ENCODE measurements around the gene FSTL4. TPM values are rescaled to one million over a fixed set of nuclear protein-coding genes. Genes with fewer than 3 reads are reported as not detected.

FSTL4 gene
- total RNA-seq, 2 donors from 2014 or later: not detected

DNA sequence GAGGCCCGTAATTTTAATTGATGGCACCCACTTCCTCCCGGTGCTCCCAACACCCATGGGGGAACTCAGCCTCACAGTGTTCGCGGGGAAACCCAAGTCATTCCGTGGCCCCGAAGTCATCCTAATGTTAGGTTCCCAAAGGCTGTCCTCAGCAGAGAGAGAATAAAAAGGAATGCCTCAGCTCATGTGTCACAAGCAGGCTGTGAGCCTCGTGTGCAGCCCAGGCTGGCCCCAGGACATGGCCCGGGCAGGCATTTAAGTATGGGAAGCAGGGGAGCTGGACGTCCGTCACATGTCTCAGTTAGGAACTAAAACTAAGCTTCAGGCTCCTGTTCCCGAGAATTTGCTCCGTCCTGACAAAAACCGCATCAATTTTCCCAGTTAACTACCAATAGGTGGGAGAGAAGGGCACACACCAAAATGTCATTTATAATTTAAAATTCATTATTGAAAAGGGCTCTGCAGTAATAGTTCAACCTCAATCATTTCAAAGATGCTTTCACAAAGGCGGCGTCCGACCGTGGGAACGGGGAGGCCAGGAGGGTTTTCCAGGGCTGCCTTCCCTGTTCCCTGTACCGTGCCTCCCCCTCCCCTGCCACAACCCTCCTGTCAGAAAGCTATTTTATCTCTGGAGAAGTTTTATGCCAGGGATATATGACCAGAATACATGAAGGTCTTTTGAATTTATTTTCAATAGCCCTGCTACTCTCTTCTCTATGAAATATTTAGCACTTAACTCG is 137.3 kb downstream of the FSTL4 start:
- Histone ChIP-seq H3K36me3 (no peaks in the 10 kb centered on the region), H3K4me1 (no peaks in the 10 kb centered on the region), H3K27me3 (no peaks in the 10 kb centered on the region), H3K27ac (no peak overlapping the region), H3K9me3 (no peaks in the 10 kb centered on the region), H3K4me3 (no peak overlapping the region)
- TF ChIP-seq, protein P1, sequence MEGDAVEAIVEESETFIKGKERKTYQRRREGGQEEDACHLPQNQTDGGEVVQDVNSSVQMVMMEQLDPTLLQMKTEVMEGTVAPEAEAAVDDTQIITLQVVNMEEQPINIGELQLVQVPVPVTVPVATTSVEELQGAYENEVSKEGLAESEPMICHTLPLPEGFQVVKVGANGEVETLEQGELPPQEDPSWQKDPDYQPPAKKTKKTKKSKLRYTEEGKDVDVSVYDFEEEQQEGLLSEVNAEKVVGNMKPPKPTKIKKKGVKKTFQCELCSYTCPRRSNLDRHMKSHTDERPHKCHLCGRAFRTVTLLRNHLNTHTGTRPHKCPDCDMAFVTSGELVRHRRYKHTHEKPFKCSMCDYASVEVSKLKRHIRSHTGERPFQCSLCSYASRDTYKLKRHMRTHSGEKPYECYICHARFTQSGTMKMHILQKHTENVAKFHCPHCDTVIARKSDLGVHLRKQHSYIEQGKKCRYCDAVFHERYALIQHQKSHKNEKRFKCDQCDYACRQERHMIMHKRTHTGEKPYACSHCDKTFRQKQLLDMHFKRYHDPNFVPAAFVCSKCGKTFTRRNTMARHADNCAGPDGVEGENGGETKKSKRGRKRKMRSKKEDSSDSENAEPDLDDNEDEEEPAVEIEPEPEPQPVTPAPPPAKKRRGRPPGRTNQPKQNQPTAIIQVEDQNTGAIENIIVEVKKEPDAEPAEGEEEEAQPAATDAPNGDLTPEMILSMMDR (IDR thresholded peaks at IDR 0.05): no peak
- no peak for DNase-seq (ENCODE audit: low spot score)

DNA sequence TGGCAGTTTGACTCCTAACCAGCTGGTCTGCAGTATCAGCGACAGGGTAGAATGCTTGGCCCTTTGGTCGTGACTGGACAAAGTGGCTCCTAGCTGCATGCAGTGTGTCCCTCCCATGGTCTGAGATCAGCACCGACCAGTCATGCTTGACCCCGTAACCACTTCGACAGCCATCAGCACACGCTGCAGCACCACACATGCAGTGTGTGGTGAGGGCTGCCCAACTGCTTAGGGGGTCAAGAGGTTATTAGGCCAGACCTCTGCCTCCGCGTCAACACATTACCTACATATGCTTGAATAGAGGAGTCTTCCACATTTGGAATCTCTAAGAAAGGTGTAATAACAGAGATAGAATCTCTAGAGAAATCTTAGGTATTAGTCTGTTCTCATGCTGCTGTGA is 139.1 kb downstream of the FSTL4 start:
- DNase-seq (ENCODE audit: low spot score): no peak
- no peaks in the 10 kb centered on the region for H3K4me1 ChIP-seq
- H3K27me3 ChIP-seq: no peaks in the 10 kb centered on the region
- H3K4me3 ChIP-seq: no peak overlapping the region
- TF ChIP-seq, protein P1 (IDR thresholded peaks at IDR 0.05): no peak
- no peaks in the 10 kb centered on the region for H3K36me3 ChIP-seq
- H3K27ac ChIP-seq: no peak overlapping the region
- no peaks in the 10 kb centered on the region for H3K9me3 ChIP-seq

GRCh38 chr5:133472829-133473228 is 139.5 kb downstream of the FSTL4 start:
- H3K9me3 ChIP-seq: no peaks in the 10 kb centered on the region
- DNase-seq (ENCODE audit: low spot score): no peak
- H3K27ac ChIP-seq: no peak overlapping the region
- TF ChIP-seq, protein P1 (IDR thresholded peaks at IDR 0.05): no peak
- H3K27me3 ChIP-seq: no peaks in the 10 kb centered on the region
- no peak overlapping the region for H3K4me3 ChIP-seq
- H3K4me1 ChIP-seq: no peaks in the 10 kb centered on the region
- H3K36me3 ChIP-seq: no peaks in the 10 kb centered on the region

DNA sequence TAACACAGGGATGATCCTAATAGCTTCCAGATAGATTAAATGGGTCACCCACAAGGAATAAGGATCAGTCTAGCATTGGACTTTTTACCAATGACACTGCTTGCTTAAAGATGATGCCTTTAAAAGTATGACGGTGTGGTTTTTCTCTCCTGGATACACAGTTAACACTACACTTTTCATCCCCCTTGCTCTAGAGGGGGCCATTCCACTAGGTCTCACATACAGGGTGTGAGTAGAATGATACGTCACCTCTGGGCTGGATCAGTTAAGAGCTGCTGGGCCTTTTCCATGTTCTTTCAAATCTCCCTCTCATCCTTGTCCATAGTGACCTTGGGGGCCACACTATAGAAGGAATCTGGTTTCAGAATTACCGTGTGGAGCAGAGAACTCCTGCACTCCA is 140.6 kb downstream of the FSTL4 start:
- no peak overlapping the region for H3K4me3 ChIP-seq
- no peaks in the 10 kb centered on the region for H3K4me1 ChIP-seq
- DNase-seq (ENCODE audit: low spot score): no peak
- H3K27me3 ChIP-seq: no peaks in the 10 kb centered on the region
- H3K9me3 ChIP-seq: no peaks in the 10 kb centered on the region
- H3K27ac ChIP-seq: no peak overlapping the region
- H3K36me3 ChIP-seq: no peaks in the 10 kb centered on the region
- TF ChIP-seq, protein P1 (IDR thresholded peaks at IDR 0.05): no peak

DNA sequence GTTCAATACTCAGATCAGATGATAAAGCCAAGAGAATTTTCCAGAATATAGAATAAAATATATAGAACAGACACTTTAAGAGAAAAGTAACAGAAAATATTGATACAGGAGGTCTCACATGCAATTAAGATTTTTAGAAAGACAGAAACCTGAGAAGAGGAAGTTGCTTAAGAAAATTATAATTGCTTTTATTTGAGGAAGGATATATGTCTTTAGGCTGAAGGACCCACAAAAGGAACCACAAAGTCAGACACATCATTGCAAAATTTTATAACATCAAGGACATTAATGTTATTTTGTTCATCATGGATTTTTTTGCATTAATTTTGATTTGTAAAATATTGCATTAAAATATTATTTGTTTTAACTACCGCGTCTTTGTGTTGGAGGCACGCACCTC is 141.5 kb downstream of the FSTL4 start:
- Histone ChIP-seq H3K36me3 (no peaks in the 10 kb centered on the region), H3K4me1 (no peaks in the 10 kb centered on the region), H3K4me3 (no peak overlapping the region), H3K27ac (no peak overlapping the region), H3K27me3 (no peaks in the 10 kb centered on the region), H3K9me3 (no peaks in the 10 kb centered on the region)
- TF ChIP-seq, protein P1 (IDR thresholded peaks at IDR 0.05): no peak
- DNase-seq (ENCODE audit: low spot score): no peak

GRCh38 chr5:133469846-133470245 is 142.5 kb downstream of the FSTL4 start:
- H3K27me3 ChIP-seq: no peaks in the 10 kb centered on the region
- H3K9me3 ChIP-seq: no peaks in the 10 kb centered on the region
- H3K27ac ChIP-seq: no peak overlapping the region
- H3K36me3 ChIP-seq: no peaks in the 10 kb centered on the region
- DNase-seq (ENCODE audit: low spot score): no peak
- H3K4me3 ChIP-seq: no peak overlapping the region
- TF ChIP-seq, protein P1 (IDR thresholded peaks at IDR 0.05): no peak
- no peaks in the 10 kb centered on the region for H3K4me1 ChIP-seq
